HG03521 (cell line): ENCODE measurements around the gene IGFALS.

Experiments used
- ATAC-seq: cut with Tn5 transposase; IDR thresholded peaks from one replicate; pipeline ENCODE4 v1.9.1; 2021; ENCODE audit warnings: mild to moderate bottlenecking, moderate library complexity; ENCODE audit not compliant: unreplicated experiment

The IGFALS gene

DNA sequence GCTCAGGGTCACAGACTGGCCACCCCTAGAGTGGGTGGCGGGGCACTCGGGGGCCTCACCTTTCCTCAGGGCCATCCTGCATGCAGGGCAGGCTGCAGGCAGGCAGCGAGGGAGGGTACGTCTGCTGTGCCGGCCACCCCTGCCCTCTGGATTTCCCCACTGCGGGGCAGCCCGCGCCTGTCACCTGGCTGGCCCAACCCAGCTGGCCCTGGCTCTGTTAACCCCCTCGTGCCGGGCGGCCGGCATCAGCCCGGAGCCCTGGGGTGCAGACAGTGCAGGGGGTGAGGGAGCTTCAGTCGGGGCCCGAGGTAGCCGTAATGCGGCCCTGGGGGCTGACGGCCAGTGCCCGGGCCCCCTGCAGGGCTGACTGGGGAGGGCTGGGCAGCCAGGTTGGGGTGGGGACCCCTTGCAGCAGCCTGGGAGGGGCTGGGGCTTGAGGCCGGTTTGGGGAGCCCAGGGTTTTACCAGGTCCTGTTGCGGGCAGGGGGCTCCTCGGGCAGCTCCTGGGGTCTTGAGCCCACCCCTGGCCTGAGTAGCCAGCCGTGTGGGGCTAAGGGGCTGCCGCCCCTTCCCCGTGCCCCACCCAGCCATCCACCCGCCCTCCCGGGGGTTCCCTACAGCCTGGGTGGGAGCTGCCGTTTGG is at the start of gene IGFALS:
Gene IGFALS, minus strand, starts transcription at position 128 of the 643 bp plus-strand sequence. Its CDS starts 53 bp downstream, at position 75.
- ATAC-seq, result no peak

DNA sequence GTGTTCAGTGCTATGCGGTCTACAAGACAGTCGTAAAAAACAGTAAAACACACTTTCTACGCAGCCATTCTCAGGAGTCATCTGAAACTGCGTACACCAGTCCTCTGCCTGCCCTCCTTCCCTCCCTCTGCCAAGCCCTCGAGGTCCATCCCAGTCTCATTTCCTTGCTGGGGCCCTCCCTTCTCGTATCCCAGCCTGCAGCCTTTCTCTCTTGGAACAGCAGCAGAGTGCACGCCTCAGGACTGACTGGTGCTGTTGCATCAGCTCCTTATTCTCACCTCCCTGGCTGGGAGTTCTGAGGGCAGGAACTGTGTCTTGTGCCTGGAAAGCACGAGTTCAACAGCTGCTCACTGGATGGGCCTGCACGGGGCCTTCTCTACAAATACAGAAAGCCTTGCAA is 46.0 kb upstream of the IGFALS start:
- no peak for ATAC-seq

DNA sequence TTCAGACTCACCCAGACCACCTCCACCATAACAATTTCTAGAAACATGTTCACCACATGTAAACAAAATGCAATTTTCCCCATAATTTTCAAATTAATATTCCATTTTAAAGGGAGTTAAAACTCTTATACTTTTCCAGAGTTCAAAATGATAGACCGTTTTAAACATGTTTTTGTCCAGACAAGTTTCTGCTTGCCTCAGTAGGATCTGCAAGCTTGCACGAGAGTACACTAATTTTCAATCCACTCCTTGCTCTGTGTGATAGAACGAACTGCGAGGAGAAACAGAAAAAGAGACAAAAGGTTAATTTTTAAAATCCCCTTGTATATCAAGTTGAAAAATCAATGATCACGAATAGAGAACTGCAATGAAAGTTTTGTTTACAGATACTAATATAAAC is 40.6 kb upstream of the IGFALS start:
- no peak for ATAC-seq

DNA sequence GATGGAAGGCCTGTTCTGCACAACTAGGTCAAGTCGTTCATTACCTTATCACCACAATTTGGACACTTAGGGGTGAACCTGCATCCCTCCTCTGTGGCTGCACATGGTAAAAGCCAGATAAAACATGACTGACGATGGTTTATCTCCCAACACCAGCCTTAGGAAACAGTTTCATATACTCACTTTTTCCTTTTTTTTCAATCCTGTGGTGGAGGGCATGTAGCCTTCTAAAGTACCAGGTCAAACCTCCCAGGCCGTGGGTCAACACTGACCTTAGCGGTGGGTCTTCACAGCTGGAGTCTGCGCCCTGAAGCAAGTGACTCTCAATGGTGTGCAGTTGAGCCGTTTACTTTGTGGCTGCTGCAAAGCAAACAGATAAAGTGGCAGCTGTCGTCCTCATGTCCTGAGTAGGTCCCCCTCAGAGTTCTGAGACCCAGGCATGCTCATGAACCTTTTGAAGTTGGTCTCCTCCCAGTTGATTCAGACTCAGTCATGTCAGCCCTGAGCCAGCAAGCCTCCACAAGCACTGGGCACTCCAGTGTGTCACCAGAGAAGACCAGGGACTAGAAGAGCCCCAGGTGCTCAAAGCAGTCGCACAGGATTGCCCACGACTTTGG is 39.4 kb upstream of the IGFALS start:
- no peak for ATAC-seq

- no peak for ATAC-seq
These were observed 37.9 kb upstream of the IGFALS start for GRCh38 chr16:1831186-1832075.

DNA sequence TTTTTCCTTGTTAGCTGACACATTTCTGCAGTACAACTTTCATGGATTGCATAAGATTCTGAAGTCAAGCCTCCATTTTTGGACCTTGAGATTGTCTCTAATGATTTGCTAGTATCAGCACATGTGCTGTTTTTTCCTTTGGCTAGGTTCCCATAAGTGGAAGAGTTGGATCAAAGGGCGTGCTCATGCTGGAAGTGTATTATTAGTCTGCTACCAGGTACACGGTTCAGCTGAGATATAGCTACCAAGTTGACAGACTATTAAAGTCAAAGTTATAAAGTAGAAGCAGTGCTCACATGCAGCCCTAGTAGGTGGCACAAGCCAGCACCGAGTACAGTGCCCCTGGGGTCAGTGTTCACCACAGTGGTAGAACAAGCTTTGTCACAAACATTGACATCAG is 36.7 kb upstream of the IGFALS start:
- no peak for ATAC-seq

DNA sequence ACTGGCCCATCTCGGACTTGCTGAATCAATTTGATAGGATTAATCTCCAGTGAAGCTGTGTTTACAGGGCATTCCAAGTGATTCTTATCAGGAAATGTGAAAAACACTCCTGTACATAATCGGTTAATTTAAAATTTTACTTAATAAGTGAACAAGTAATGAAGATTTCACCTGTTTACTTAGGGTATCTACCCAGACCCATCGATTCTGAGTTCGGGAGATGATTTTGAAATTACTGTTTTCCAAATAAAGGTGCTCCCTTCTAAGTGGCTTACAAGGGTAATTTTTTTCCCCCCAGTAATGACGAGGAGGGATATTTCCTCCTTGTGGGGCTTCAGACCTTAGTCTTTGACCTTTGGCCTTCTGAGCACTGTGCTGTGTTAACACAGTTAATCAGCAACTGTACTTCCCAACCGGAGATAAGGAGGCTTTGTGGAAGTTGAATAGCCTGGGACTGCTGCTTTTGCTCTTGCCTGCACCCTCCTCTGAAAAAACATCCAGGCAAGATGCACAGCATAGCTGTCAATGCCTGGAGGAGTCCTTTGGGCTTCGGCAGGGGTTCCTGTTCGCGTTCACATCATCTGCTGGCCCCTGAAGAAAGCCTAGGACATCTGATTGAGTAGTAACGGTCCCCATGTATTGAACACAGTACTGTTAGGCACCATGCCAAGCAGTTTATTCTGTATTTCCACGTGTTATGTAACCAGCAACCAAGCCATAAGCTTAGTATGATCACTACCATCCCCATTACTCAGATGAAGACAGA is 35.3 kb upstream of the IGFALS start:
- no peak for ATAC-seq

- peak; percentile 85 for ATAC-seq
These were observed 33.4 kb upstream of the IGFALS start, which contains the start of the genes FAHD1 and HAGH for GRCh38 chr16:1826691-1827573. Gene FAHD1 (plus strand): TSS chr16:1827206. CDS start chr16:1827239, 33 bp downstream. Gene HAGH (minus strand): TSS chr16:1826825. CDS start chr16:1826787, 38 bp downstream.

DNA sequence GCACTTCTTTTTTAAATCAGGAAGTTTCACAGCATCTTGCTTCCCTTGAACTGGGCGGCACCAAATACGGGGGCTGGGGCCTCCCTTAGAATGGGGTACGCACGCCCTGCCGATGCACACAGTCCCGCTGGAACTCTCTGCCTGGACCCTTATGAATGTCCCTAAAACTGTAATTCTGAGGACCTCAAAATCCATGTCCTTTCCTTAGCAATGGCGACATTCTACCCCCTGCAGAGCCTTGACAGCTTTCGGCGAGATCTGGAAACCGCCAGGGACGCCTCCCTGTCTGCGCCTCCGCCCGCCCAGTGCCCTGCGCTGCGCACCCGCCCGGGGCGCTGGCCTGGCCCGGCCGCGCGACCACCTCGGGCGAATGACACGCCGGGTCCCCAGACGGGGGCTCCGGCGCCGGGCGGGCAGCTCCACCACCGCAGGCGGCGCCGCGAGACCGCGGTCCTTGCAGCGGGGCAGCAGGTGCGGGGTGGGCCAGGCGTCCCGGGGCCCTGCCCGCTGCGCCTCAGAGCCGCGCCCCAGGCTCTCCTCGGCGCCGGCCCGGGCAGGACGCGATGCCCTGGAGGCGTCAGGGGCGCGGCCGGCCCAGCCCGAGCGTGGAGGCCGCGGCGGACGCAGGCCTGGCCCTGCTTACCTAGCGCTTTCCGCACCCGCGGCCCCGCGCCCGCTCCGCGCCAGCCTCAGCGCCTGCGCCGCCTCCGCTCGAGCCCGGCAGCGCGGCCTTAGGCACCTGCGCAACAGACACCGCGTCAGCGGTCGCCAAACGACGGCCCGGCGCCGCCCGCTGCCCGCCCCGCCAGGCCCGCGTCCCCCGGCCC is 32.6 kb upstream of the IGFALS start:
- ATAC-seq, result peak; percentile 41

GRCh38 chr16:1825381-1825863 is 31.9 kb upstream of the IGFALS start:
- no peak for ATAC-seq

DNA sequence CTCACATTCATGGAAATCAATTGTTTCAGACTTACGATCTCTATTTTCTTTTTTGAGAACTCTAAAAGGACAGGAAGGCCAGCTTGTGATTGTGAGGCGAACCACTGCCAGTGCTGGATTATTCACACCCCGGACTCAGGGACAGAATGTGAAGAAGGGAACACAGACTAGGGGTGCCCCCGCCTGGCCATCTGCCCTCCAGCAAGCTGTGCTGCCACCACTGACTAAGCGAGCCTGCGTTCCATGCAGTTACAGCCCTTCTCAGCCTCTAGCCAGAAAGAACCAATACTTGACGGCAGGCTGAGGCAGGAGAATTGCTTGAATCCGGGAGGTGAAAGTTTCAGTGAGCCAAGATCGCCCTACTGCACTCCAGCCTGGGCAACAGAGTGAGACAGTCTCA is 30.3 kb upstream of the IGFALS start:
- ATAC-seq, result no peak

DNA sequence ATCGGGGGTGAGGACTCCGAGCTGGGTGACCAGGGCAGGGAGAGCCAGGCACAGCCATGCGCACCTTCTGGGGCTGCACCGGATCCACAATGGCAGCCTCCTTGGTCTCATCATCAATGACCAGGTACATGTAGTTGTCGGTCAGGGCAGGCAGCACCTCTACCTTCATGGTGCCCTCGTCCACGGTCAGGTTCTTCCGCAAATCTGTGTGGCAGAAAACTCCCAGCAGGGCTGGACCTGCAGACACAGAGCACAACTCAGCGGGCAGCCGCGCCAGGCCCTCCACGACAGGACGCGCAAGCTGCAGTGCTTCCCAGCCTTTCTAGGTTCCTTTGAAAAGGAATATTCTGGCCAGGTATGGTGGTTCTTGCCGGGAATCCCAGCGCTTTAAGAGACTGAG is 29.3 kb upstream of the IGFALS start:
- ATAC-seq, result no peak

DNA sequence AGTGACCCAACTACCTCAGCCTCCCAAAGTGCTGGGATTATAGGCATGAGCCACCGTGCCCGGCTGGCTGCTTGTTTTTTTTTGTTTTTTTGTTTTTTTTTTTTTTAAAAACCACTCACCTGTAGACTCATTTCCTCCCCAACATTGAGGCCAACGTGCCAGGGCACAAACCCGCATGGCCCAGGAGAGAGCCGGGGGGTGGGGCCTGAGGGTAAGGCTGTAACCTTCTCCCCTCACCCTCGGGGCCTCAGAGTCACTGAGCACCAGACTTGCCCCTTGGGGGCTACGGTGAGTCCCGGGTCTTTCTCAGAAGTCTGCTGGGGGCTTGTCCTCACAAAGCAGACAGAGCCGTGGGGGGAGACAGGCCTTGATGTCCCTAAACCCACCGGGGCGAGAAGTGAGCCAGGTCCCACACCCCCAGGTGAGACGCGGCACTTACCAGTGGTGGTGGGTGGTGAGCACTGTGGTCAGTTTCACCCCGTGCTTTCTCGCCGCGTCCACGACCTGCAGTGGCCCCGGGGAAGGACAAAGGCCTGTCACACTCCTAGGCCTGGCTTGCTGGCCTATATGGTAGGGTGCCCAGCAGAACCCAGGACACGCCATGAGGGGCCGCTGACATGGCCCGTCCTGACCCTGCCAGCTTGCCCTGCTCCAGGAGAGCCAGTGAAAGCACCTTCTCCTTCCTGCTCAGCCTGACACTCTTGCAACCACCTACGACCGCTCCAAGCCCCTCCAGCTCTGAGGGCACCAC is 28.5 kb upstream of the IGFALS start:
- no peak for ATAC-seq

DNA sequence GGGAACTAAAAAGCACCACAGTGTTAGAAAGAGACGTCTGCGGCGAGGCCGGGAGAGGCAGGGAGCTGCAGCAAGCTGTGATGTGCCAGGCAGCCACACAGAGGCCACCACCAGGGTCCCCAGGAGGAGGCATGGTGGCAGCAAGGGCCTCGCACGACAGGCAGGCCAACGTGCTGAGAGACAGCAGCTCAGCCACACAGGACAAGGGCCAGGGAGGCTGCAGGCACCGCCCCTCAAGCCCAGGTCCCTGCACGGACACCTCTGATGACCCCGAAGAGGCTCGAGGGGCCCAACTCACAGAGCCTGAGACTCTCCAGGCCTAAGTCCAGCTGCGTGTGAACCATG is 27.4 kb upstream of the IGFALS start:
- no peak for ATAC-seq

DNA sequence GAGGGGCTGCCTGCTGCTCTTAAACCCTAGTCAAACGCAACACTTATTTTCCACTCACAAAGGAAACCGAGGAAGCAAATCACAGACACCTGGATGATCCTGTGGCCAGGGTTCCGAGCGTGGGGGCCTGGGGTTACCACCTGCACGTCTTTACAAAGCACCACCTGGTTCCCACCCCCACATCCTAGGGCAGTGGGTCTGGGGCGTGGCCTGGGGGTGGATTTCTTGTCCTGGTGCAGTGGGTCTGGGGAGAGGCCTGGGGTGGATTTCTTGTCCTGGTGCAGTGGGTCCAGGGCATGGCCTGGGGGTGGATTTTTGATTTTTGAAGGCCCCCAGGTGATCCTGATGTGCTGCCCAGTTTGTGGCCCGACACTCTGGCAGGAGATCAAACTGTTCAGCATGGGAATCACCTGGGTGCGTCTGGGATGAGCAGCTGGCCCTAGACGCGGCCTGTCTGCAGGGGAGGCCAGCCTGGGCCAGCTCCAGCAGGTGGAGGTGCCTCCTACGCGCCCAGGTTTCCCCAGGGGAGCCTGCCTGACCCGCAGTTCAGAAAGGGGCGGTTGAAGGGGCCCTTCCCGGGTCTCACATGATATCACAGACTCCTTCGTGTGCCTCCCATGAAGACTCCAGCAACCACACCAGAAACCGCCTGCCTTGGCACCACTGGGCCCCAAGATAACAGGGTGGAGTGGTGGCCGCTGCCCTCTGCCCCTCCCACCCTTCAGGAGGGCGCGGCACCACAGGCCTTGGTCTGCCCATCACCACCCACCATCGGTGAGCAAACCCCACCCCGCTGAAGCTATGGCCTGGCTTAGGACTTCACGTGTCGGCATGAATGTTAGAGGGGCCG is 26.8 kb upstream of the IGFALS start:
- ATAC-seq, result no peak

- ATAC-seq, result no peak
These were observed 26.1 kb upstream of the IGFALS start for GRCh38 chr16:1819611-1820010.

DNA sequence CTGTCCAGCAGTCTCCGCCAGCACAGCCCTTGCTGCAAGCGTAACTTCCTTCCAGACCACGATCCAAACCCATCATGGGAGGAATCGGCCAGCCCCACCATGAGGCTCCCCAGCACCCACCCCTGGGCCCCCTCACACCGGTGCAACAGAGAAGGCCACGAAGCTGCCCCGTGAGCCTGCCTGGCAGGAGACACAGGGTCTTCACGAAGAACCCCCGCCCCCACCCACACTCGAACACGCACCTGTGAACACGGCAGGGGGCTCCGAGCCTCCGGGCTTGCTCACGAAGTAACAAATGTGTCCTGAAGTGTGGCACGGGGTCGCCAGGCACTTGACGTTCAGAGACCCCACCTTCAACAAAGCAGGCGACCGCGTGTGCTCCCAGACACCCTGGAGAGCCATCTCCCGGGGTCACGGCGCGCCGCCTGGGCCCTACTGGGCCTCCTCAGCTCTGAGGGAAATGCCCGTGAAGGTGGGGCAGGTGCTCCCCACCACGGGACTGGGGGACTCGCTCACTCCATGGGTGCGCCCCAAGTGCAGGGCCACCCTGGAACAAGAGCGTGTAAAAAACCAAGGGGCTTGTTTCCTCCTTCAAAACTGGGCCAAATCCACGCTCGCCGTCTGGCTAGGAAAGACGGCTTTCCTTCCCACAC is 25.5 kb upstream of the IGFALS start:
- ATAC-seq, result no peak
